Stimulated activated CD8-positive, alpha-beta memory T cell treated with anti-CD3 and anti-CD28 coated beads, Interleukin-4, amount 100 ng/mL, for 48 hours (primary cell): Measurements from ENCODE around the gene MPL.

Experiments
- DNase-seq: peaks from one replicate; pipeline ENCODE4 v3.0.0-alpha.2; 2020

The MPL gene

DNA sequence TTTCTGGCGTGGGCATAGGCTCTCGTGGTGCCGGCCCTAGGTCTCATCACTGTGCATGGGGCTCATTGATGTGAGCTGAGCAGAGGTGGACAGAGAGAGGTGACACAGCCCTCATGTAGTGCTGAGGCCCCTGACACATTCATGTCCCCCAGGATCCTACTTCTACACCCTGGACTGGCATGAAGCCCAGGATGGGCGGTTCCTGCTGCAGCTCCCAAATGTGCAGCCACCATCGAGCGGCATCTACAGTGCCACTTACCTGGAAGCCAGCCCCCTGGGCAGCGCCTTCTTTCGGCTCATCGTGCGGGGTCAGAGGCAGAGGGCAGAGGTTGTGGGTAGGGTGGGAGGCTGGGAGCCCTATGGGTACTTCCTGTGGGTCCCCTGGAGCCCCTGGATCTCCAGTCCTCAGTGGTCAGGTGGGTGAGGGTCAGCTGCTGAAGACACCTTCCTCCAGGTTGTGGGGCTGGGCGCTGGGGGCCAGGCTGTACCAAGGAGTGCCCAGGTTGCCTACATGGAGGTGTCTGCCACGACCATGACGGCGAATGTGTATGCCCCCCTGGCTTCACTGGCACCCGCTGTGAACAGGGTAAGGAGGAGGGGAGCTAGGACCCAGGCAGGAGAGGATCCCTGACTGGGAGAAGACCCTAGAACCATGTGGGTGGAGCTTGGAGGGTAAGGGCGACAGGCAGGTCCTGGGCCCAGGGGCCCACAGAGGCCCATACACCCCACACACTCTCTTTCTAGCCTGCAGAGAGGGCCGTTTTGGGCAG is 30.7 kb upstream of the MPL start:
- no peak for DNase-seq

- no peak for DNase-seq
These were observed 30.0 kb upstream of the MPL start for GRCh38 chr1:43307458-43308158.

- no peak for DNase-seq
These were observed 28.8 kb upstream of the MPL start for GRCh38 chr1:43308635-43309404.

GRCh38 chr1:43309405-43310025 is 28.1 kb upstream of the MPL start:
- no peak for DNase-seq

GRCh38 chr1:43311521-43311920 is 26.1 kb upstream of the MPL start:
- no peak for DNase-seq

DNA sequence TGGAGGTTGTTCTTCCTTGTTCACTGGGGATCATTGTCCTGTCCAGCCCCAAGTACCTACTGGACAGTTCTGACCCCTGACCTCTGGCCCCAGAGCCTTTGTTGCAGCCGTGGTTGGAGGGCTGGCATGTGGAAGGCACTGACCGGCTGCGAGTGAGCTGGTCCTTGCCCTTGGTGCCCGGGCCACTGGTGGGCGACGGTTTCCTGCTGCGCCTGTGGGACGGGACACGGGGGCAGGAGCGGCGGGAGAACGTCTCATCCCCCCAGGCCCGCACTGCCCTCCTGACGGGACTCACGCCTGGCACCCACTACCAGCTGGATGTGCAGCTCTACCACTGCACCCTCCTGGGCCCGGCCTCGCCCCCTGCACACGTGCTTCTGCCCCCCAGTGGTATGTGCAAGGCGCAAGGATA is 25.4 kb upstream of the MPL start:
- DNase-seq, result no peak

DNA sequence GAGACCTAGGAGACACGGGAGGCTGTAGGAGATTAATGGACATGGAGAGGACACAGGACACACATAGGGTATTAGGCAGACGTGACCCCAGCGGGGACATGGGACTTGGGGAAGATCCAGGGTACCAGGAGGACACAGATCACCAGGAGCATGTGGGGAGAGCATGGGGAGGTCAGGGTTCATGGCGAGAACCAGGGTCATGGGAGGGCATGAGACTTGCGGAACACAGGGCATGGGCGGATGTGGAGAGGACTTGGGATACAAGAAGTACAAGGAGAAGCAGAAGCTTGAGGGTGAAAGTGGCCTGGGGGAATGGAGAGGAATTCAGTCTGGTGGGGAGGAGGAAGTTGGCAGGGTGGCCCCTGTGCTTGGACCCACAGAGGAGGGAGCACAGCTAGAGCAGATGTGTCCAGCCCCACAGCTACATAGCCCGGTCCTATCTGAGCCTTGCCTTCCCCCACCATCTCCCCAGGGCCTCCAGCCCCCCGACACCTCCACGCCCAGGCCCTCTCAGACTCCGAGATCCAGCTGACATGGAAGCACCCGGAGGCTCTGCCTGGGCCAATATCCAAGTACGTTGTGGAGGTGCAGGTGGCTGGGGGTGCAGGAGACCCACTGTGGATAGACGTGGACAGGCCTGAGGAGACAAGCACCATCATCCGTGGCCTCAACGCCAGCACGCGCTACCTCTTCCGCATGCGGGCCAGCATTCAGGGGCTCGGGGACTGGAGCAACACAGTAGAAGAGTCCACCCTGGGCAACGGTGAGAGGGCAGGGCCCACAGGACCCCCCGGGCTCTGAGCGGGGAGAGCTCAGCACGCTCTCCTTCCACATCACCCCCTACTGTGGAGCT is 24.7 kb upstream of the MPL start:
- no peak for DNase-seq

- no peak for DNase-seq
These were observed 23.8 kb upstream of the MPL start for GRCh38 chr1:43313771-43314170.

GRCh38 chr1:43314233-43314632 is 23.4 kb upstream of the MPL start:
- no peak for DNase-seq

DNA sequence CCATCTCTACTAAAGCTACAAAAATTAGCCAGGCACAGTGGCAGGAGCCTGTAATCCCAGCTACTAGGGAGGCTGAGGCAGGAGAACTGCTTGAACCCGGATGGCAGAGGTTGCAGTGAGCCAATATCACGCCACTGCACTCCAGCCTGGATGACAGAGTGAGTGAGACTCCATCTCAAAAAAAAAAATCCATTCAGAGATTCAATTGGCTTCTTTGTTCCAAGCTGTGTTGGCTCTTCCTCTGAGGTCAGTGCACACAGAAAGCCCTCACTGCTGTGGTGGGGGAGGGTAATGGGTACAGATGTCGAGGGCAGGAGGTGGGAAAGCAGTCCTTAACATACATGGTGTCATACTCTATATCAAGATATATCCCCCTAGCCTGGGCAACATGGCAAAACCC is 22.1 kb upstream of the MPL start:
- no peak for DNase-seq

- no peak for DNase-seq
These were observed 21.5 kb upstream of the MPL start for GRCh38 chr1:43315963-43316737.

DNA sequence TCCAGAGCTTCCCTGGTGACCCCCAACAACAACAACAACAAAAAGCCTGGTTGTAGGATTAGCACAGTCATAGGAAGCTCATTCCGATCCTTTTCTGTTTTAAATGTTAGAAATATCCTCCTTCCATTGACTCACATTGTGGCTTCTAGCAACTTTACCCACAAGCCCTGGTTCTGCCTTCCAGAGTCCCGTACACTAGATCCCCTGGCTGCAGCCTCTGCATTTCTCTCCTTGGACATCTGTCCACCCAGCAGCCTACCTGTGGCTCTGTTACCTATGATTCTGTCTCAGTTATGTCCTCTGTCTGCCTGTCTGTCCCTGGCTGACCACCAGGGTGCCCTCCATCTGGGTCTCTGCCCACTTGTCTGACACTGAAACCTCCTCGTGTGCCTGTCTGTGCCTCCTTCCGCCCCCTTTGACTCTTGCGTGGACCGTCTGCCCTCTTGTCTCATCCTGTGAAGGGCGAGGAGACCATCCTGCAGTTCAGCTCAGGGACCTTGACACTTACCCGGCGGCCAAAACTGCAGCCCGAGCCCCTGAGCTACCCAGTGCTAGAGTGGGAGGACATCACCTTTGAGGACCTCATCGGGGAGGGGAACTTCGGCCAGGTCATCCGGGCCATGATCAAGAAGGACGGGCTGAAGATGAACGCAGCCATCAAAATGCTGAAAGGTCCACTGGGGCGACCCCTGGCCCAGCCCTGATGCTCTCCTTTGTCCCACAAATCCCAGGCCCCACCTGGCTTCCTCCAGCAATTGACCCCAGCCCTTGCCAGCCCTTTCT is 20.7 kb upstream of the MPL start:
- no peak for DNase-seq

- DNase-seq, result no peak
These were observed 19.7 kb upstream of the MPL start for GRCh38 chr1:43317817-43318471.

GRCh38 chr1:43318831-43319230 is 18.8 kb upstream of the MPL start:
- DNase-seq, result no peak

- DNase-seq, result no peak
These were observed 18.3 kb upstream of the MPL start for GRCh38 chr1:43319288-43319687.

GRCh38 chr1:43319766-43320165 is 17.9 kb upstream of the MPL start:
- no peak for DNase-seq

DNA sequence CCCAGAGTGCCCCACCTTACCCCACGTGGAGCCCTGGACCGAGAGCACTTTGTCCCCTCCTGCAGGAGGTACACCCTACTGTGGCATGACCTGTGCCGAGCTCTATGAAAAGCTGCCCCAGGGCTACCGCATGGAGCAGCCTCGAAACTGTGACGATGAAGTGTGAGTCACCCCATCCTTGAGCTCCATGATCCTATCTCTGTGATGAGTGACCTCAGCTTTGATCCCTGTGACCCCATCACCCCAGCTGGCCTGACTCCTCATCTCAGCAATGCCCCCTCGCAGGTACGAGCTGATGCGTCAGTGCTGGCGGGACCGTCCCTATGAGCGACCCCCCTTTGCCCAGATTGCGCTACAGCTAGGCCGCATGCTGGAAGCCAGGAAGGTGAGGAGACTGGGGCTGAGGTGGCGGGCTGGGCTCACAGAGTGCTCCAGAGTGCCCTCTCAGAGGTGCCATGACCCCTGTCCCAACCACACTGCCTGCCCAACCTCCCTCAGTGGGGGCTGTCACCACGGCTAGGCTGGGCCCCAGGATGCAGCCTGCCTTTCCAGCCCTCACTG is 16.2 kb upstream of the MPL start:
- DNase-seq, result no peak

DNA sequence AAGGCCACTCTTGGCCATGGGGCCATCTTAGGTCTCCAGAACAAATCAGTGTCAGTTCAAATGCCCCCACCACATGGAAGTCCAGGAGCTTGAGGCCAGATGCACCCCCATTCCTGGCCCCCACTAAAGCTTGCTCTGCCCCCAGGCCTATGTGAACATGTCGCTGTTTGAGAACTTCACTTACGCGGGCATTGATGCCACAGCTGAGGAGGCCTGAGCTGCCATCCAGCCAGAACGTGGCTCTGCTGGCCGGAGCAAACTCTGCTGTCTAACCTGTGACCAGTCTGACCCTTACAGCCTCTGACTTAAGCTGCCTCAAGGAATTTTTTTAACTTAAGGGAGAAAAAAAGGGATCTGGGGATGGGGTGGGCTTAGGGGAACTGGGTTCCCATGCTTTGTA is 15.1 kb upstream of the MPL start:
- DNase-seq, result no peak

DNA sequence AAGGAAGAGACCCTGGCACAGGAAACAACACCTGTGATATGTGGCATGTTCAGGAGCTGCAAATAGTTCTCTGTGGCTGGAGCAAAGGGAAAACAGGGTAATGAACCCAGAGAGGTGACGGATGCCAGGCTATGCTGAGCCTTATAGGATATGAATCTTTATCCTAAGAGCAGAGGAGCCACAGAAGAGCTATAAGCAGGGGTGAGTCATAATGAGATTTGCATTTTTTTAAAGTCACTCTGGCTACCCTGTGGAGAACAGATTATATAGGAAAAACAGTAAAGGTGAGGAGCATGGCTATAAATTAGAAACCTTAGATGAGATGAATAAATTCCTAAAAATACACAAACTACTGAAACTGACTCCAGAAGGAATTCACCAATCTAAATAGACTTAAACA is 12.8 kb upstream of the MPL start:
- DNase-seq, result no peak

DNA sequence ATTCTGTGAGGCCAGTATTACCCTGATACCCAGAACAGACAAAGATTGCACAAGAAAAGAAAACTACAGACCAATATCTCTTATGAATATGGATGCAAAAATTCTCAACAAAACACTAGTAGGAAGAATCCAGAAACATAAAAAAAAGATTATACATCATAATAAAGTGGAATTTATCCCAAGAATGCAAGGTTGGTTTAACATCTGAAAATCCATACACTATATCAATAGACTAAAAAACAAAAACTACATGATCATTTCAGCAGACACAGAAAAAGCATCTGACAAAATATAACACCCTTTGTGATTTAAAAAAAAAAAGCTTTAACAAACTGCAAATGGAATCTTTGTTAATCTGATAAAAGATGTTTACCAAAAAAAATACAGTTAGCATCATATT is 12.2 kb upstream of the MPL start:
- no peak for DNase-seq
